ENCODE data around the gene PLCL2.

DNA sequence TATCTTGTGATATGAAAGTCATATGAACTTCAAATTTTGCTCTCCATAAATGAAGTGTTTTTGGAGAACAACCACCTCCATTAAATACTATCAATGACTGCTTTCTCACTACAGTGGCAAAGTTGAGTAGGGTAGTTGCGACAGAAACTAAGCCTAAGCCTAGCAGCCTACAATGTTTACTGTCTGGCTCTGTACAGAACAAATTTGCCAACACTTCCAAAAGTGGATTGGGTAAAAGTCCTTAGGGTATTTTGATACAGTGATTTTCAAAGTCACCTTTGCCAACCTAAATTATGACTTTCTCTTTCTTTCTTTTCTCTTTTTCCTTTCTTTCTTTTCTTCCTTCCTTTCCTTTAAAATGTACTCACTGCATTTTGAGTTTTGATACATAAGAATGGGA is 142.6 kb downstream of the PLCL2 start:
- TF ChIP-seq, protein P1, sequence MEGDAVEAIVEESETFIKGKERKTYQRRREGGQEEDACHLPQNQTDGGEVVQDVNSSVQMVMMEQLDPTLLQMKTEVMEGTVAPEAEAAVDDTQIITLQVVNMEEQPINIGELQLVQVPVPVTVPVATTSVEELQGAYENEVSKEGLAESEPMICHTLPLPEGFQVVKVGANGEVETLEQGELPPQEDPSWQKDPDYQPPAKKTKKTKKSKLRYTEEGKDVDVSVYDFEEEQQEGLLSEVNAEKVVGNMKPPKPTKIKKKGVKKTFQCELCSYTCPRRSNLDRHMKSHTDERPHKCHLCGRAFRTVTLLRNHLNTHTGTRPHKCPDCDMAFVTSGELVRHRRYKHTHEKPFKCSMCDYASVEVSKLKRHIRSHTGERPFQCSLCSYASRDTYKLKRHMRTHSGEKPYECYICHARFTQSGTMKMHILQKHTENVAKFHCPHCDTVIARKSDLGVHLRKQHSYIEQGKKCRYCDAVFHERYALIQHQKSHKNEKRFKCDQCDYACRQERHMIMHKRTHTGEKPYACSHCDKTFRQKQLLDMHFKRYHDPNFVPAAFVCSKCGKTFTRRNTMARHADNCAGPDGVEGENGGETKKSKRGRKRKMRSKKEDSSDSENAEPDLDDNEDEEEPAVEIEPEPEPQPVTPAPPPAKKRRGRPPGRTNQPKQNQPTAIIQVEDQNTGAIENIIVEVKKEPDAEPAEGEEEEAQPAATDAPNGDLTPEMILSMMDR (IDR thresholded peaks at IDR 0.05) = no peak
- TF ChIP-seq POLR2A (IDR thresholded peaks at IDR 0.05) = no peak
